Activated CD4-positive, alpha-beta T cell treated with anti-CD3 and anti-CD28 coated beads, Interleukin-2, Interleukin-4, amounts not matched to agents 100 ng/mL and 50 ng/mL, durations not matched to agents 16 hours and 8 hours (primary cell): ENCODE measurements around the gene FHIT.
A peak's percentile ranks its signal among the peaks of the same experiment; 100 is the strongest.

Experiments used
- DNase-seq: peaks from one replicate; pipeline ENCODE4 v3.0.0-alpha.2; 2020; ENCODE audit warnings: low spot score

FHIT gene

GRCh38 chr3:59796456-59796855 is 1454.8 kb downstream of the FHIT start:
- DNase-seq: no peak

GRCh38 chr3:59795756-59796155 is 1455.5 kb downstream of the FHIT start:
- no peak for DNase-seq

- DNase-seq: no peak
These were observed 1457.3 kb downstream of the FHIT start for GRCh38 chr3:59793976-59794375.

- peak; percentile 33 for DNase-seq
These were observed 1459.4 kb downstream of the FHIT start for GRCh38 chr3:59791774-59792308.

GRCh38 chr3:59790241-59790640 is 1461.0 kb downstream of the FHIT start:
- no peak for DNase-seq

DNA sequence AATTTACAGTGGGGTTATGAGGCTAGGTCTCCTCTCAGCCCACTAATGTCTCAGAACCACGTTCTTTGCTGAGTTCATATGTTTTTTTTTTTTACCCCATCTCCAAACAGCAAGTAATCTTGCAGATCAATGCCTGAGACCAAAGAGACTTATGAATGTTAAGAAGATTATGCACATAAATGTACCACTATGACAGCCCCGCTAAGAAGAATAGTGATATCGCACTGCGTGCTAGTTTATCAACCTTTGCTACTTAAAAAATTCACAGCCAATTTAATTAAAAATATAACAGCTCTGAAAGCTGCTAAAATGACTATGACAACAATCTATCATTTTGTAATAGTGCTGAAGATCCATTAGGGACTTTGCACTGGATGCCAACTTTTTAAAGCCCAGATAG is 1462.5 kb downstream of the FHIT start:
- DNase-seq: no peak

GRCh38 chr3:59788133-59788532 is 1463.1 kb downstream of the FHIT start:
- DNase-seq: no peak

DNA sequence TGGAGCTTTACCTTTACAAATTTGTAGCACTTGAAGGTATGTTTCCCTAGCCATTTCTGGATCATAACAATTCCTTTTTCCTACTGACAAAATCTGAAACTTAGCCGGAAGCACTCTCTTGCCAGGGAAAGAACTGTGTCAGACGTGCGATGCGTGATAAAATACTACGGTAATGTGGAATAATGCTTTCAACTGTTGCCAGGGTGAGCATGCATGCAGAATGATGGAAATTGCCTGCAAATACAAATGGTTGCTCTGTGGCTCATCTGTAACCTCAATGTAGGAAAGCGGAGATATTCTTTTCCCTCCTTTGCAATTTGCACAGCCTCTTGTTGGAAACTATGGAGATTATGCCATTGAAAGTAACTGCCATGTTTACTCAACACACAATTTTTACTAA is 1464.9 kb downstream of the FHIT start:
- DNase-seq: no peak

DNA sequence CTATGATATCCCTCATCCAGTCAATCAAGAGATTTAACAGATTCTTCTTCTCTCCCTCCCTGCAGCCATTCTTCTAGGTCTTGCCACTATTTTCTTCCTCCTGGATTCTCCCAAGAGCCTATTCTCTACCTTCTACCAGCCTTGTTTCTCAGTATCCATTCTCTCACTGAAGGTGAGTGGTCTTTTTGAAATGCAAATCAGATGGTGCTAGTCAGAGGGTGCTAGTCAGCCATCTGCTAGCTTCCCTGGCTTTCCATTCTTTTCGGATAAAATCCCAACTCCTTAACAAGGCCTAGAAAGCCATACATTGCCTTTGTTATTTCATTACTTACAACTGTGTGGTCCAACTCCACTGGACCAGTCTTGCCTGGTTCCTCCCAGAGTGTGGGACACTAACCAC is 1467.1 kb downstream of the FHIT start:
- DNase-seq: no peak

- DNase-seq: peak; percentile 47
These were observed 1467.7 kb downstream of the FHIT start for GRCh38 chr3:59783468-59783988.

- no peak for DNase-seq
These were observed 1468.6 kb downstream of the FHIT start for GRCh38 chr3:59782664-59783063.

- DNase-seq: no peak
These were observed 1471.0 kb downstream of the FHIT start for GRCh38 chr3:59780209-59780608.

DNA sequence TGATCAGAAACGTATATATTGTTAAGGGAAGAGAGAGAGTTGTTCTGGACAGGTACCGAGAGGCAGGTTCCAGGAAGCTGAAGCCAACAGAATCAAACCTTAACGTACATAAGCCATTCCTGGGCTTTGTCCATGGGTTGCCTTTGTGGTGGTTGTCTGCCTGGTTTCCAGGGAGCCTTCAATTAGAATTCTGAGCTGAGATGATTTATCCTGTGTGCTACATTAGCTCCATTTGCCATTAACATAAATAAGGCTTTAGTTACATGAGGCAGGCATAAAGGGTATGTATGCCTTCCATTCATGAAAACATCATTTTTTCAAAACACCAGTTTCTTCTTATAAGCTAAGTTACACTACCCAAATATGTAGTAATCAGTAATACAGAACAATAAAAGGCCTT is 1472.0 kb downstream of the FHIT start:
- no peak for DNase-seq

DNA sequence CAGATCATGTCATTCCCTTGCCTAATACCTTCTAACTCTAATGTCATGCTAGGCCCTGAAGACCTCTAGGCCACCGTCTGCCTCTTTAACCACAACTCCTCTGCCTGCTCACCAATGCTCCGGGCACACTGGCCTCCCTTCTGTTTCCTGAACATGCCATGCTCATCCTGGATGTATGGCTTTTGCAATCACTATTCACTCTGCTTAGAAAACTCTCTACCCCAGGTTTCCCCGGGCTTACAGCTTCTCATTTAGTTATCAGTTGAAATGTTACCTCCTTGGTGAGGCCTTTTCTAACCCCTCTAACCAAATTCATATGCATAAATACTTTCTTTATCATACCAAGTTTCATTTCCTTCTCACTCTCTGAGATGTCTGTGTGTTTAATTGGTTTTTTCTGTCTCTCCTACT is 1473.6 kb downstream of the FHIT start:
- DNase-seq: no peak

DNA sequence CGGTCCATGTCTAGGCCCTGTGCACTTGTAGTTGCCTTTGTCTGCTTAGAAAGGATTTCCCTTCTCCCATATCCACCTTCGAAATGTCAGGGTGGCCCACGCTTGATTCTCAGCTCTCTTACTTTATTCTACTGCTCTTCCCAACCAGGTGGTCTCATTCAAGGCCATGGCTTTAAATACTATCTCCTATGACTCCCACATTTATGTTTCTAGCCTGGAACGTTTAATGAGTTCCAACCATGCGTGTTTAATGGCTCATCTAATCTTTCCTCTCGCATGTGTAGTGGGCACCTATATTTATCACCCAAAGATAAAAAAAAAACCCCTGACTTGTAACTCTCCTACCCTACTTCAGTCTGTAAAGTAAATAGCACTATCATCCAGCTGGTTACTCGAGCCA is 1474.2 kb downstream of the FHIT start:
- no peak for DNase-seq

- no peak for DNase-seq
These were observed 1475.4 kb downstream of the FHIT start for GRCh38 chr3:59775761-59776325.

GRCh38 chr3:59775106-59775505 is 1476.1 kb downstream of the FHIT start:
- no peak for DNase-seq

DNA sequence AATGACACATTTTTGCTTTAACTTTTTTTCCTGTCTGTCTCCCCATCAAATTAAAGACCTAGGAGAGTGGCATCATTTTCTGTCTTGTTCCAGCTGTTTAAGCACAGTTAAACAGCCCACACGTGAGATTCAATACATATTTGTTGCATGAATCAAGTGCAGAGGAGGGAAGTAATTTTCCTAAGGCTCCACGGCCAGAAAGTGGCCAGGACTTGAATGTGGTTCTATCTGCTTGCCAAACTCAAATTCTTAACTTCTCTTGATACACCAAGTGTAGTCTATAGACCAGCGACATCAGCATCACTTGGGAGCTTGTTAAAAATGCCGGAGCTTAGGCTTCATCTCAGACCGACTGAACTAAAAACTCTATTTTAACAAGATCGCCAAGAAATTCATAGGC is 1476.6 kb downstream of the FHIT start:
- DNase-seq: no peak

- no peak for DNase-seq
These were observed 1477.3 kb downstream of the FHIT start for GRCh38 chr3:59774000-59774399.

DNA sequence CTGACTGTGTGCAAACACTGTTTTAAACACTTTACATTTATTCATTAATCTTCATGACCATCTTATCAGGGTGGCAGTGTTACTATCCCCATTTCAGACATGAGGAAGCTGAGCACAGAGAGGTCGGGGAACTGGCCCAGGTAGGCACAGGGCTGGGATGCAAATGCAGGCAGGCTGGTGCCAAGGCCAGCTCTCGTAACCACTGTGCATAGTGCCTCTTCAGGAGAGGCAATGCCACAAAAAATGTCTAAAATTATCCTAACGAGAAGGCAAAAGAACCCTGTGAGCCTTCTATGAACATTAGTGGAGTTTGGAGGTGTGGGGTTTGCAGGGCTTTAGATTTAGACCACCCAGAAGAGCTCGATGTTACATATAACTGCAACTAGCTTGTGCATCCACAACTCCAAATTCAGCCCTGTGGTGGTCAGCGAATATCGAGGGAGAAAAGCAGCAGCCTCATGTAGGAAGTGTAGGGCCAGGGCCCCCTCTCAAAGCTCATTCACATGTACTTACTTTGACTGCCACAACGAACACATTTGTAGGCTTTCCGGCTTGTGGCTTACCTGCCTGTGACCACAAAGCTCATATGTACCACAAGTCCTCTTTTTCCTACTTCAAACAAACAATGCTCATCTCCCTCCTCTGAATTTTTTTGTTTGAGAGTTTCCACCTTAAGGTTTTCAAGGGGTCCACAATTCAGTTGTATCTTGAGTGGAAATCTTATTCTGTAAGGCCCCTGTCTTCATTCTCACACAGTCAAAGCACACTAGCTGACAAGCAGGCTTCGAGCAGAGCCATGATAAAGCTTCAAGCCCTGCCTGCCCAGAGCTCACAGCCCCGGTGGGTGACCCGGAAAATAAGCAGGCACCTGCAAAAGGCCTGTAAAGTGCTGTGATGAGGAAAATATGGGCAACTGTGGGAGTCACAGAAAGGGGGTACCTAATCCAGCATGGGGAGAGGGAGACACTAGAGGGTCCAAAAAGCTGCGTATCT is 1478.5 kb downstream of the FHIT start:
- DNase-seq: peak; percentile 71

GRCh38 chr3:59771768-59772181 is 1479.5 kb downstream of the FHIT start:
- no peak for DNase-seq

GRCh38 chr3:59769127-59769750 is 1482.0 kb downstream of the FHIT start:
- no peak for DNase-seq
